Measurements from ENCODE around the gene DIAPH3.
A peak's percentile ranks its signal among the peaks of the same experiment; 100 is the strongest.

DIAPH3 gene

DNA sequence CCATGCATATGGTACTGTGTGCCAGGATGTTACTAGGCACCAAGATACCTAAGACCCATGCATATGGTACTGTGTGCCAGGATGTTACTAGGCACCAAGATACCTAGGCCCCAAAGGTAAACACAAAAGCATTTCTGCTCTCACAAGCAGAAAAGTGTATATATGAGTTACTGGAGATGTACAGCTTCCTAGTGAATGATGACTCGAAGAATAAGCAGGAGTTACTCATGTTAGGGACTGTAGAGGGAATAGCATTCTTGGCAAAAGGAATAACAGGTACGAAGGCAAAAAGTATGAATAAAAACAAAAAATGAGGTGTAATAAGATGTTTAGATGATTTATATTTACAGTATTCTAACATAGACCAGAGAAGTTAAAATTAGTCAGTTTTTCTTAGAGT is 383.7 kb downstream of the DIAPH3 start:
- peak; percentile 41 for FAIRE-seq
- TF ChIP-seq CTCF (IDR thresholded peaks at IDR 0.05; ENCODE audit: insufficient read depth, missing control alignments) = no peak
- no peak for DNase-seq (ENCODE audit: insufficient read length, low spot score)

- no peak for FAIRE-seq
- no peak for DNase-seq (ENCODE audit: insufficient read length, low spot score)
- TF ChIP-seq CTCF (IDR thresholded peaks at IDR 0.05; ENCODE audit: insufficient read depth, missing control alignments) = no peak
These were observed 386.6 kb downstream of the DIAPH3 start for GRCh38 chr13:59776924-59777690.

- DNase-seq (ENCODE audit: insufficient read length, low spot score) (no peak), FAIRE-seq (no peak)
- TF ChIP-seq CTCF (IDR thresholded peaks at IDR 0.05; ENCODE audit: insufficient read depth, missing control alignments) = no peak
These were observed 389.2 kb downstream of the DIAPH3 start for GRCh38 chr13:59774491-59774971.

DNA sequence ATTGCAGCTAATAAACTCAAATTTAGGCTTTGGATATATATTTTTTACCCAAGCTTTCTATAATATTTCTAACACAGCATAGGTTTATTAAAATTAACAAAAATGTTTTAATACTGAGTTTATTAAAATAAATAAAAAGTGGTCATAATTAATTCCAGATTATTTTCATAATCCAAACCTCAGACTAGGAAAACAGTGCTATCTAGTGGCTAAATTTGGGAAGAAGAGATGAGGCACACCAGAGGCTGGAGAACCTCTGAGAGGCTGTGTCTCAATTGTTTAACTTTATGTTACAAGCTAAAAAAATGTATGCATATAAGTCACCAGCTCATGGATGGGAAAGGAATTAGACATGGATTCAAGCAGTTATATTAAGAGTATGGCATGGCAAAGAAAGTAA is 392.5 kb downstream of the DIAPH3 start:
- FAIRE-seq = peak; percentile 88
- peak; percentile 80 for TF ChIP-seq CTCF (IDR thresholded peaks at IDR 0.05; ENCODE audit: insufficient read depth, missing control alignments)
- no peak for DNase-seq (ENCODE audit: insufficient read length, low spot score)

DNA sequence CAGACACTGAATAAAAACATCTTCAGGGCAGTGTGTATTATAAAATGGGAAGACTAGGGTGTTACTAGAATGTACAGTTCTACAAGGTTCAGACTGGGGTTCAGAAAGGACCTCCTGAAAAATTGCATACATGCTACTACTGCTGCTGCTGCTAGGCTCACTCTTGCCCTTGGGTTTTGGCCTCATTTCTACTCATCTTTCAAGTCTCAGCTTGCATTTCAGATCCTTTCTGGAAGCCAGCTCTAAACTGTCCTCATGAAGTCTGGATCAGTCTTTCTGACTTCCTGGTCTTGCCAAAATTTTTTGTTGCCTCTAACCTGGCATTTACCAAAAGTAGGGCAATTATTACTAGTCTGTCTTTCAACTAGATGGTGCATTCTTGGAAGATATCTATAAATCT is 393.3 kb downstream of the DIAPH3 start:
- no peak for FAIRE-seq
- TF ChIP-seq CTCF (IDR thresholded peaks at IDR 0.05; ENCODE audit: insufficient read depth, missing control alignments) = no peak
- DNase-seq (ENCODE audit: insufficient read length, low spot score) = no peak

GRCh38 chr13:59766236-59766635 is 397.5 kb downstream of the DIAPH3 start:
- FAIRE-seq (no peak), DNase-seq (ENCODE audit: insufficient read length, low spot score) (no peak)
- TF ChIP-seq CTCF (IDR thresholded peaks at IDR 0.05; ENCODE audit: insufficient read depth, missing control alignments) = no peak

DNA sequence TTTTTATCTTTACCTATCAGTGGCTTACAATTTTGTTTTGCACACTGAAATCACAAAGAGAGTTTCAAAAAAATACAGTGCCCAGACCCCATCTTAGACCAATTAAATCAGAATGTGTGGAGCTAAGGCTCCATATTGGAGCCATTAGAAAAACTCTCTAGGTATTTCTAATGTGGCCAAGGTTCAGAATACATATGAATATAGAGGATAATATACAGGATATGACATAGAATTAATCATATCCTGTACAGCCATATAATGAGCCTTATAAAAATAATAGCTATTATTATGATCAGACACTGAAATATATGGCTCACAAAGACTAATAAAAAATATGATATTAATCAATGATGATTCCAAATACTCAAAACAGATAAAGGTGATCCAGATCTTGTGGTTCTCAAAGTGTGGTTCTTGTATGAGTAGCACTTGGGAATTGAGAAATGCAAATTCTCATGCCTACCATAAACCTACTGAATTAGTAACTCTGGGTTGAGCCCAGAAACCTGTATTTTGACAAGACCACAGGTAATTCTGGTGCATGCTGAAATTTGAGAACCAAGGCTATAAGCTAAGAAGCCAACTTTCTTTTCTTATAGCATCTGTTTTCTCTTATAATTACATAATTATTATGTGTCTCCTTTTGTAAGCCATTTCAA is 408.0 kb downstream of the DIAPH3 start:
- DNase-seq (ENCODE audit: insufficient read length, low spot score) = no peak
- no peak for TF ChIP-seq CTCF (IDR thresholded peaks at IDR 0.05; ENCODE audit: insufficient read depth, missing control alignments)
- no peak for FAIRE-seq
